IMR-90 (cell line): ENCODE measurements around the gene OXNAD1. TPM values are rescaled to one million over a fixed set of nuclear protein-coding genes. Genes with fewer than 3 reads are reported as not detected.

ENCODE experiments used
- ATAC-seq: fragments of 200-7000 bp; cut with Tn5 transposase; 2 replicates; pipeline ENCODE4 v1.9.1; 2020; ENCODE audit warnings: low read depth, mild to moderate bottlenecking, moderate library complexity
- BruUV-seq: library from RNA; stranded (reverse); fragments of 400-500 nt; replicated peaks from 2 replicates; lab custom pipeline; 2021; lab: Mats Ljungman, UMichigan
- CTCF ChIA-PET: fragments of 300-600 bp; formaldehyde crosslinking; extraction: SDS; loops from one replicate; lab custom pipeline; 2021; ENCODE audit warnings: antibody characterized with exemption; lab: Yijun Ruan, JAX
- POLR2A ChIA-PET: fragments of 300-600 bp; sonication (Branson Sonifier 250); formaldehyde crosslinking; loops from one replicate; lab custom pipeline; 2022; ENCODE audit warnings: antibody characterized with exemption; ENCODE audit not compliant: unreplicated experiment; lab: Charles Lee
- DNase-seq: peaks from one replicate; pipeline ENCODE4 v3.0.0; 2013
- H2AFZ ChIP-seq: replicated peaks from 2 replicates; pipeline ENCODE3; 2013; ENCODE audit warnings: low read length, mild to moderate bottlenecking; ENCODE audit not compliant: poor library complexity
- H2AK5ac ChIP-seq: 2 replicates; pipeline ENCODE4 v1.6.1; 2013; ENCODE audit warnings: low read depth, low read length, inconsistent platforms
- H2AK9ac ChIP-seq: replicated peaks from 2 replicates; pipeline ENCODE3; 2013; ENCODE audit warnings: mild to moderate bottlenecking, low read depth, low read length, moderate library complexity; ENCODE audit not compliant: poor library complexity
- H2BK120ac ChIP-seq: 2 replicates; pipeline ENCODE4 v1.6.1; 2013; ENCODE audit warnings: low read depth, low read length, inconsistent platforms
- H2BK15ac ChIP-seq: 3 replicates; pipeline ENCODE4 v1.6.1; 2013; ENCODE audit warnings: low read depth, low read length, inconsistent platforms
- H2BK20ac ChIP-seq: 2 replicates; pipeline ENCODE4 v1.6.1; 2013; ENCODE audit warnings: low read depth, mild to moderate bottlenecking, inconsistent platforms, low read length, moderate library complexity
- H2BK5ac ChIP-seq: 2 replicates; pipeline ENCODE4 v1.6.1; 2013; ENCODE audit warnings: mild to moderate bottlenecking, low read depth, low read length, inconsistent platforms; ENCODE audit not compliant: poor library complexity, severe bottlenecking
- H3K14ac ChIP-seq: replicated peaks from 2 replicates; pipeline ENCODE4 v1.6.1; 2013; ENCODE audit warnings: low read depth, low read length, inconsistent platforms
- H3K18ac ChIP-seq: 2 replicates; pipeline ENCODE4 v1.6.1; 2013; ENCODE audit warnings: low read depth, low read length, control low read depth
- H3K23ac ChIP-seq: 2 replicates; pipeline ENCODE4 v1.6.1; 2013; ENCODE audit warnings: low read depth, low read length, inconsistent platforms
- H3K27ac ChIP-seq: 2 replicates; pipeline ENCODE4 v1.5.1; 2013; ENCODE audit warnings: mild to moderate bottlenecking, control low read depth, low read length; ENCODE audit not compliant: insufficient read depth
- H3K27me3 ChIP-seq: 2 replicates; pipeline ENCODE4 v1.6.1; 2013; ENCODE audit warnings: low read length; ENCODE audit not compliant: control insufficient read depth, insufficient read depth
- H3K36me3 ChIP-seq: 2 replicates; pipeline ENCODE4 v1.6.1; 2013; ENCODE audit warnings: low read length, mixed read lengths; ENCODE audit not compliant: control insufficient read depth, insufficient read depth
- H3K4ac ChIP-seq: 2 replicates; pipeline ENCODE4 v1.6.1; 2013; ENCODE audit warnings: low read depth, low read length, inconsistent platforms
- H3K4me1 ChIP-seq: 2 replicates; pipeline ENCODE4 v1.6.1; 2013; ENCODE audit warnings: low read length, mixed read lengths; ENCODE audit not compliant: control insufficient read depth, insufficient read depth
- H3K4me2 ChIP-seq: 2 replicates; pipeline ENCODE4 v1.6.1; 2013; ENCODE audit warnings: low read depth, mild to moderate bottlenecking, control low read depth, low read length, moderate library complexity
- H3K4me3 ChIP-seq: 2 replicates; pipeline ENCODE4 v1.5.1; 2013; ENCODE audit warnings: low read depth, mild to moderate bottlenecking, control low read depth, low read length, moderate library complexity; ENCODE audit not compliant: insufficient read depth
- H3K56ac ChIP-seq: 2 replicates; pipeline ENCODE4 v1.6.1; 2013; ENCODE audit warnings: low read length, inconsistent platforms; ENCODE audit not compliant: insufficient read depth; ENCODE audit errors: extremely low read depth
- H3K79me1 ChIP-seq, 2 experiments: 2 replicates each; pipeline ENCODE4 v1.6.1; 2013; ENCODE audit warnings: low read length in 2 of 2, inconsistent platforms in 1 of 2, low read depth in 1 of 2
- H3K9ac ChIP-seq: 2 replicates; pipeline ENCODE4 v1.6.1; 2013; ENCODE audit warnings: low read depth, low read length, control low read depth
- H3K9me1 ChIP-seq: 2 replicates; pipeline ENCODE4 v1.6.1; 2013; ENCODE audit warnings: low read length, inconsistent platforms; ENCODE audit not compliant: insufficient read depth
- H3K9me3 ChIP-seq: 2 replicates; pipeline ENCODE4 v1.6.1; 2013; ENCODE audit warnings: low read length; ENCODE audit not compliant: control insufficient read depth, insufficient read depth
- H4K20me1 ChIP-seq: 2 replicates; pipeline ENCODE4 v1.6.1; 2013; ENCODE audit warnings: low read length, inconsistent platforms; ENCODE audit not compliant: insufficient read depth
- H4K5ac ChIP-seq: 2 replicates; pipeline ENCODE4 v1.6.1; 2013; ENCODE audit warnings: mild to moderate bottlenecking, low read depth, low read length, control low read depth
- H4K8ac ChIP-seq, 2 experiments: 2 replicates each; pipeline ENCODE4 v1.6.1; 2013; ENCODE audit warnings: low read depth in 2 of 2, low read length in 2 of 2, control low read depth in 1 of 2, inconsistent platforms in 1 of 2
- H4K91ac ChIP-seq: 2 replicates; pipeline ENCODE4 v1.6.1; 2013; ENCODE audit warnings: low read depth, low read length, inconsistent platforms; ENCODE audit not compliant: insufficient read depth
- BHLHE40 ChIP-seq: fragments of 150-350 bp; IDR thresholded peaks from 2 replicates; pipeline ENCODE4 v1.6.1; 2016; ENCODE audit warnings: mild to moderate bottlenecking, low read depth, low read length
- CEBPB ChIP-seq: IDR thresholded peaks from 2 replicates; pipeline ENCODE4 v1.6.1; 2012; ENCODE audit warnings: low read depth, low read length, improper control_type of control experiment
- CTCF ChIP-seq: conservative IDR thresholded peaks from 2 replicates; pipeline ENCODE4 v1.5.1; 2012; ENCODE audit warnings: mild to moderate bottlenecking, low read depth, low read length, improper control_type of control experiment
- ELK1 ChIP-seq: fragments of 150-350 bp; IDR thresholded peaks from 2 replicates; pipeline ENCODE4 v1.6.1; 2016; ENCODE audit warnings: low read depth, mild to moderate bottlenecking, low read length, moderate library complexity, borderline replicate concordance
- FOS ChIP-seq: fragments of 150-350 bp; IDR thresholded peaks from 2 replicates; pipeline ENCODE4 v1.6.1; 2016; ENCODE audit warnings: low read depth, low read length
- MAFK ChIP-seq: IDR thresholded peaks from 2 replicates; pipeline ENCODE4 v1.6.1; 2012; ENCODE audit warnings: low read depth, low read length, improper control_type of control experiment
- MAZ ChIP-seq: IDR thresholded peaks from 2 replicates; pipeline ENCODE4 v1.6.1; 2012; ENCODE audit warnings: low read depth, mild to moderate bottlenecking, low read length, improper control_type of control experiment, moderate library complexity, borderline replicate concordance
- MXI1 ChIP-seq: IDR thresholded peaks from 2 replicates; pipeline ENCODE4 v1.6.1; 2012; ENCODE audit warnings: low read depth, mild to moderate bottlenecking, low read length, moderate library complexity, borderline replicate concordance
- POLR2A ChIP-seq: IDR thresholded peaks from 2 replicates; pipeline ENCODE4 v1.6.1; 2012; ENCODE audit warnings: mild to moderate bottlenecking, low read depth, low read length
- RAD21 ChIP-seq: IDR thresholded peaks from 2 replicates; pipeline ENCODE4 v1.6.1; 2012; ENCODE audit warnings: low read length, improper control_type of control experiment
- RCOR1 ChIP-seq: IDR thresholded peaks from 2 replicates; pipeline ENCODE4 v1.6.1; 2012; ENCODE audit warnings: mild to moderate bottlenecking, low read length, improper control_type of control experiment; ENCODE audit not compliant: insufficient replicate concordance
- RFX5 ChIP-seq: IDR thresholded peaks from 2 replicates; pipeline ENCODE4 v1.8.0; 2012; ENCODE audit warnings: low read depth, mild to moderate bottlenecking, low read length, moderate library complexity
- USF2 ChIP-seq: fragments of 150-350 bp; IDR thresholded peaks from 2 replicates; pipeline ENCODE4 v1.6.1; 2017; ENCODE audit warnings: mild to moderate bottlenecking, antibody characterized with exemption, low read length, low read depth
- WGBS, 2 experiments: methylation state at CpG; one replicate each; pipeline versions ENCODE4 v1.1.5 to v1.1.7; 2013; ENCODE audit warnings: missing lambda C conversion rate in 2 of 2; ENCODE audit not compliant: insufficient read length in 1 of 2; ENCODE audit errors: extremely low coverage in 2 of 2; 5-methylcytosine and 5-hydroxymethylcytosine counted together
- dilution Hi-C: fragments of 300-500 bp; cut with HindIII; formaldehyde crosslinking; loops from one replicate; pipeline ENCODE4 v1.14.3; 2018; ENCODE audit warnings: low sequenced_read_pairs; ENCODE audit not compliant: unreplicated experiment
- in situ Hi-C: fragments of 300-500 bp; cut with MboI; formaldehyde crosslinking; loops from 3 replicates; pipeline ENCODE4 v1.14.3; 2019; ENCODE audit warnings: low sequenced_read_pairs, inconsistent platforms, mixed read lengths
- intact Hi-C: fragments of 100-400 bp; cut with micrococcal nuclease; formaldehyde crosslinking; loops from 2 replicates; pipeline ENCODE4 v1.10.0; 2022
- polyA plus RNA-seq, 3 experiments: library from polyadenylated mRNA; depleted of rRNA; stranded (reverse); fragments of >200 nt; gene quantifications; 2 replicates each; pipeline ENCODE4 v1.2.3, GENCODE V29; 2012; ENCODE audit warnings: low replicate concordance in 1 of 3
- total RNA-seq: library from RNA; depleted of rRNA; stranded (reverse); fragments of >200 nt; gene quantifications from 2 replicates; pipeline ENCODE4 v1.2.3, GENCODE V29; 2012

Gene OXNAD1
- total and polyA plus RNA-seq, 2 of the 4 experiments (the other 2 are of a cell fraction): 6.2 to 11.3 TPM

GRCh38 chr3:16240229-16241023, 24.6 kb upstream of the OXNAD1 start (continued):
- TF ChIP-seq RFX5: no peak
- TF ChIP-seq RCOR1: no peak

- CTCF ChIA-PET: no interaction called here
- WGBS, 2 experiments: no CpG with 5 or more reads among the region's 5 CpGs
- POLR2A ChIA-PET: no interaction called here
- TF ChIP-seq CTCF: no peak
- no peak for TF ChIP-seq MAZ
- TF ChIP-seq RFX5: no peak
- TF ChIP-seq MXI1: no peak
- no peak for TF ChIP-seq BHLHE40
- no peak for TF ChIP-seq POLR2A
- TF ChIP-seq MAFK: no peak
- no peak for TF ChIP-seq ELK1
- no peak for TF ChIP-seq CEBPB
- TF ChIP-seq RAD21: no peak
- no peak for TF ChIP-seq FOS
- no peak for TF ChIP-seq USF2
Measured at GRCh38 chr3:16241225-16241624, 23.8 kb upstream of the OXNAD1 start.

More at GRCh38 chr3:16241225-16241624, 23.8 kb upstream of the OXNAD1 start:
- Histone ChIP-seq H3K4ac (no peak overlapping the region), H2AFZ (no peak overlapping the region), H3K9me1 (peaks cover 21% of the 10 kb centered on the region), H3K9ac (no peak overlapping the region), H3K4me1 (peaks cover 18% of the 10 kb centered on the region), H2BK5ac (no peak overlapping the region), H2AK9ac (no peak overlapping the region), H3K4me3 (no peak overlapping the region), H3K14ac (no peak overlapping the region), H3K9me3 (no peaks in the 10 kb centered on the region), H2BK15ac (0 out of 3 replicates have a peak overlapping the region, but pooled peaks have one; percentile 15), H3K79me1 (no peaks in the 10 kb centered on the region), H4K91ac (no peak overlapping the region), H3K4me2 (no peak overlapping the region), H3K36me3 (no peaks in the 10 kb centered on the region), H2BK20ac (no peak overlapping the region), H2BK120ac (no peak overlapping the region), H3K27me3 (no peaks in the 10 kb centered on the region), H3K18ac (no peak overlapping the region), H3K23ac (no peak overlapping the region), H2AK5ac (no peak overlapping the region), H3K27ac (no peak overlapping the region), H4K8ac (no peak overlapping the region), H4K5ac (no peak overlapping the region), H3K56ac (no peak overlapping the region), H4K20me1 (no peaks in the 10 kb centered on the region)
- no peak for DNase-seq
- no TSS peak for BruUV-seq
- no peak for ATAC-seq
- intact Hi-C loops (loop anchor here (2.0 to 10.0 kb wide), 2 partner anchors 58 to 606 kb away; no protein-coding TSS in a partner anchor), in situ Hi-C loops (loop anchor here (5.0 to 25.0 kb wide), 3 partner anchors 59 to 604 kb away; no protein-coding TSS in a partner anchor), dilution Hi-C loops (no loop called here)
